Measurements from ENCODE around the gene PTPRD. TPM values are rescaled to one million over a fixed set of nuclear protein-coding genes. Genes with fewer than 3 reads are reported as not detected.

Gene PTPRD
- polyA plus RNA-seq, 1 donor from 2014 or later, result not detected

GRCh38 chr9:8804613-8805012 is 1808.2 kb downstream of the PTPRD start:
- Mint-ChIP-seq H3K27me3 (no peaks in the 10 kb centered on the region), H3K36me3 (no peaks in the 10 kb centered on the region), H3K4me1 (no peaks in the 10 kb centered on the region), H3K4me3 (no peak overlapping the region), H3K9me3 (peaks cover 0 to 1% (median 0%) of the 10 kb centered on the region in 3 donors), H3K27ac (no peak overlapping the region)

GRCh38 chr9:8802242-8802641 is 1810.6 kb downstream of the PTPRD start:
- Mint-ChIP-seq H3K9me3 (peaks cover 0 to 4% (median 0%) of the 10 kb centered on the region in 3 donors), H3K27me3 (no peaks in the 10 kb centered on the region), H3K27ac (no peak overlapping the region), H3K4me1 (no peaks in the 10 kb centered on the region), H3K4me3 (no peak overlapping the region), H3K36me3 (no peaks in the 10 kb centered on the region)

- Mint-ChIP-seq H3K36me3 (no peaks in the 10 kb centered on the region), H3K4me3 (no peak overlapping the region), H3K27me3 (no peaks in the 10 kb centered on the region), H3K4me1 (no peaks in the 10 kb centered on the region), H3K27ac (no peak overlapping the region), H3K9me3 (peaks cover 0 to 5% (median 0%) of the 10 kb centered on the region in 3 donors)
Observed at GRCh38 chr9:8800196-8800595, 1812.6 kb downstream of the PTPRD start.

GRCh38 chr9:8799615-8800014 is 1813.2 kb downstream of the PTPRD start:
- H3K4me3 Mint-ChIP-seq, result no peak overlapping the region
- peaks cover 0 to 5% (median 0%) of the 10 kb centered on the region in 3 donors for H3K9me3 Mint-ChIP-seq
- H3K27ac Mint-ChIP-seq, result no peak overlapping the region
- no peaks in the 10 kb centered on the region for H3K27me3 Mint-ChIP-seq
- no peaks in the 10 kb centered on the region for H3K4me1 Mint-ChIP-seq
- no peaks in the 10 kb centered on the region for H3K36me3 Mint-ChIP-seq

- Mint-ChIP-seq H3K36me3 (no peaks in the 10 kb centered on the region), H3K27me3 (no peaks in the 10 kb centered on the region), H3K9me3 (peaks cover 0 to 5% (median 0%) of the 10 kb centered on the region in 3 donors), H3K4me1 (no peaks in the 10 kb centered on the region), H3K27ac (no peak overlapping the region), H3K4me3 (no peak overlapping the region)
Observed at GRCh38 chr9:8799206-8799605, 1813.6 kb downstream of the PTPRD start.

GRCh38 chr9:8784838-8785237 is 1828.0 kb downstream of the PTPRD start:
- Mint-ChIP-seq H3K4me1 (no peaks in the 10 kb centered on the region), H3K9me3 (no peaks in the 10 kb centered on the region), H3K4me3 (no peak overlapping the region), H3K27ac (no peak overlapping the region), H3K27me3 (no peaks in the 10 kb centered on the region), H3K36me3 (no peaks in the 10 kb centered on the region)

- no peaks in the 10 kb centered on the region for H3K9me3 Mint-ChIP-seq
- no peaks in the 10 kb centered on the region for H3K4me1 Mint-ChIP-seq
- no peaks in the 10 kb centered on the region for H3K27me3 Mint-ChIP-seq
- H3K27ac Mint-ChIP-seq, result no peak overlapping the region
- no peak overlapping the region for H3K4me3 Mint-ChIP-seq
- no peaks in the 10 kb centered on the region for H3K36me3 Mint-ChIP-seq
Observed at GRCh38 chr9:8783941-8784340, 1828.9 kb downstream of the PTPRD start.

GRCh38 chr9:8782237-8782636 is 1830.6 kb downstream of the PTPRD start:
- Mint-ChIP-seq H3K4me1 (no peaks in the 10 kb centered on the region), H3K27ac (no peak overlapping the region), H3K27me3 (no peaks in the 10 kb centered on the region), H3K36me3 (no peaks in the 10 kb centered on the region), H3K4me3 (no peak overlapping the region), H3K9me3 (no peaks in the 10 kb centered on the region)

- Mint-ChIP-seq H3K4me1 (no peaks in the 10 kb centered on the region), H3K27me3 (no peaks in the 10 kb centered on the region), H3K27ac (no peak overlapping the region), H3K4me3 (no peak overlapping the region), H3K36me3 (no peaks in the 10 kb centered on the region), H3K9me3 (no peaks in the 10 kb centered on the region)
Observed at GRCh38 chr9:8781458-8781857, 1831.3 kb downstream of the PTPRD start.

- Mint-ChIP-seq H3K27ac (no peak overlapping the region), H3K36me3 (no peaks in the 10 kb centered on the region), H3K27me3 (no peaks in the 10 kb centered on the region), H3K9me3 (no peaks in the 10 kb centered on the region), H3K4me1 (no peaks in the 10 kb centered on the region), H3K4me3 (no peak overlapping the region)
Observed at GRCh38 chr9:8780386-8780785, 1832.4 kb downstream of the PTPRD start.

- H3K27ac Mint-ChIP-seq, result no peak overlapping the region
Observed at GRCh38 chr9:8779478-8779877, 1833.3 kb downstream of the PTPRD start.

GRCh38 chr9:8778356-8778755 is 1834.4 kb downstream of the PTPRD start:
- Mint-ChIP-seq H3K36me3 (no peaks in the 10 kb centered on the region), H3K4me1 (no peaks in the 10 kb centered on the region), H3K27ac (no peak overlapping the region), H3K27me3 (no peaks in the 10 kb centered on the region), H3K9me3 (no peaks in the 10 kb centered on the region), H3K4me3 (no peak overlapping the region)

More at GRCh38 chr9:8779478-8779877, 1833.3 kb downstream of the PTPRD start:
- no peaks in the 10 kb centered on the region for H3K9me3 Mint-ChIP-seq
- no peaks in the 10 kb centered on the region for H3K4me1 Mint-ChIP-seq
- no peak overlapping the region for H3K4me3 Mint-ChIP-seq
- H3K36me3 Mint-ChIP-seq, result no peaks in the 10 kb centered on the region
- no peaks in the 10 kb centered on the region for H3K27me3 Mint-ChIP-seq

- no peaks in the 10 kb centered on the region for H3K36me3 Mint-ChIP-seq
- peaks cover 0 to 1% (median 0%) of the 10 kb centered on the region in 3 donors for H3K9me3 Mint-ChIP-seq
- H3K27me3 Mint-ChIP-seq, result no peaks in the 10 kb centered on the region
- H3K4me3 Mint-ChIP-seq, result no peak overlapping the region
- no peak overlapping the region for H3K27ac Mint-ChIP-seq
- no peaks in the 10 kb centered on the region for H3K4me1 Mint-ChIP-seq
Observed at GRCh38 chr9:8772302-8772701, 1840.5 kb downstream of the PTPRD start.

GRCh38 chr9:8769153-8769552 is 1843.6 kb downstream of the PTPRD start:
- Mint-ChIP-seq H3K4me1 (no peaks in the 10 kb centered on the region), H3K36me3 (no peaks in the 10 kb centered on the region), H3K27me3 (no peaks in the 10 kb centered on the region), H3K27ac (no peak overlapping the region), H3K4me3 (no peak overlapping the region), H3K9me3 (peaks cover 0 to 2% (median 0%) of the 10 kb centered on the region in 3 donors)

- H3K36me3 Mint-ChIP-seq, result no peaks in the 10 kb centered on the region
- H3K27ac Mint-ChIP-seq, result no peak overlapping the region
- H3K27me3 Mint-ChIP-seq, result no peaks in the 10 kb centered on the region
- no peak overlapping the region for H3K4me3 Mint-ChIP-seq
- H3K4me1 Mint-ChIP-seq, result no peaks in the 10 kb centered on the region
- peaks cover 0 to 2% (median 0%) of the 10 kb centered on the region in 3 donors for H3K9me3 Mint-ChIP-seq
Observed at GRCh38 chr9:8766096-8766495, 1846.7 kb downstream of the PTPRD start.

GRCh38 chr9:8764051-8764450 is 1848.8 kb downstream of the PTPRD start:
- Mint-ChIP-seq H3K4me3 (no peak overlapping the region), H3K27me3 (no peaks in the 10 kb centered on the region), H3K4me1 (peaks cover 0 to 3% (median 2%) of the 10 kb centered on the region in 3 donors), H3K27ac (no peak overlapping the region), H3K36me3 (no peaks in the 10 kb centered on the region), H3K9me3 (peaks cover 0 to 2% (median 0%) of the 10 kb centered on the region in 3 donors)
